Endodermal cell (in vitro differentiated cells): ENCODE results near the gene CABP1. TPM values are rescaled to one million over a fixed set of nuclear protein-coding genes. Genes with fewer than 3 reads are reported as not detected.

Experiments used
- DNase-seq: peaks from one replicate; pipeline ENCODE4 v3.0.0-alpha.2; 2017
- H3K27ac ChIP-seq: 2 replicates; pipeline ENCODE4 v1.5.1; 2013; ENCODE audit warnings: mild to moderate bottlenecking, low read depth, low read length, moderate library complexity
- H3K27me3 ChIP-seq: 2 replicates; pipeline ENCODE4 v1.6.1; 2013; ENCODE audit warnings: mild to moderate bottlenecking, low read length, moderate library complexity; ENCODE audit not compliant: insufficient read depth, control insufficient read depth, poor library complexity, severe bottlenecking
- H3K36me3 ChIP-seq: 2 replicates; pipeline ENCODE4 v1.7.0; 2013; ENCODE audit warnings: mild to moderate bottlenecking, low read length, moderate library complexity; ENCODE audit not compliant: control insufficient read depth, insufficient read depth
- H3K4me1 ChIP-seq: one replicate; pipeline ENCODE4 v1.7.0; 2013; ENCODE audit warnings: low read length; ENCODE audit not compliant: control insufficient read depth, insufficient read depth
- H3K4me3 ChIP-seq: 2 replicates; pipeline ENCODE4 v1.5.1; 2013; ENCODE audit warnings: mild to moderate bottlenecking, low read length, moderate library complexity
- H3K9ac ChIP-seq: 2 replicates; pipeline ENCODE4 v1.6.1; 2013; ENCODE audit warnings: mild to moderate bottlenecking, low read length, moderate library complexity; ENCODE audit not compliant: poor library complexity, severe bottlenecking; ENCODE audit errors: extremely low read depth
- H3K9me3 ChIP-seq: 2 replicates; pipeline ENCODE4 v1.6.1; 2013; ENCODE audit warnings: mild to moderate bottlenecking, low read length, moderate library complexity; ENCODE audit not compliant: control insufficient read depth
- H3K27ac Mint-ChIP-seq: 2 replicates; pipeline ENCODE4 v1.8.0; 2020; ENCODE audit warnings: mixed read lengths
- H3K27me3 Mint-ChIP-seq: 2 replicates; pipeline ENCODE4 v1.8.0; 2021; ENCODE audit warnings: mild to moderate bottlenecking, mixed read lengths; ENCODE audit not compliant: insufficient read depth
- H3K36me3 Mint-ChIP-seq: 2 replicates; pipeline ENCODE4 v1.8.0; 2020; ENCODE audit warnings: low read depth, mixed read lengths
- H3K4me1 Mint-ChIP-seq: 2 replicates; pipeline ENCODE4 v1.8.0; 2020; ENCODE audit warnings: mixed read lengths
- H3K4me3 Mint-ChIP-seq: 2 replicates; pipeline ENCODE4 v1.8.0; 2020; ENCODE audit warnings: mild to moderate bottlenecking, moderate library complexity, mixed read lengths
- H3K9me3 Mint-ChIP-seq: 2 replicates; pipeline ENCODE4 v1.8.0; 2020; ENCODE audit warnings: mild to moderate bottlenecking, mixed read lengths
- WGBS, 2 experiments: methylation state at CpG; one replicate each; pipeline versions ENCODE4 v1.1.5 to v1.1.7; 2013; ENCODE audit warnings: missing lambda C conversion rate in 2 of 2, mixed read lengths in 1 of 2; ENCODE audit not compliant: insufficient coverage in 1 of 2, insufficient read length in 1 of 2; 5-methylcytosine and 5-hydroxymethylcytosine counted together
- total RNA-seq, 2 donors: library from RNA; stranded (reverse); fragmentation: NEBNext Ultra II Directional in 1 of 2; extraction: Animal tissue kit (Norgen Biotek cat#: 25700) in 1 of 2; gene quantifications; 2 replicates in 1 of 2; 3 replicates in 1 of 2; pipeline ENCODE4 v1.2.1, GENCODE V29; 2021
- TF ChIP-seq, protein P1 (sequence below): fragments of 200-600 bp; sonication (generic); conservative IDR thresholded peaks from 2 replicates; pipeline ENCODE4 v1.5.0; 2021; ENCODE audit warnings: antibody characterized with exemption, mild to moderate bottlenecking

The CABP1 gene
- total RNA-seq, 2 donors from 2014 or later: 0.29 to 0.86 TPM

DNA sequence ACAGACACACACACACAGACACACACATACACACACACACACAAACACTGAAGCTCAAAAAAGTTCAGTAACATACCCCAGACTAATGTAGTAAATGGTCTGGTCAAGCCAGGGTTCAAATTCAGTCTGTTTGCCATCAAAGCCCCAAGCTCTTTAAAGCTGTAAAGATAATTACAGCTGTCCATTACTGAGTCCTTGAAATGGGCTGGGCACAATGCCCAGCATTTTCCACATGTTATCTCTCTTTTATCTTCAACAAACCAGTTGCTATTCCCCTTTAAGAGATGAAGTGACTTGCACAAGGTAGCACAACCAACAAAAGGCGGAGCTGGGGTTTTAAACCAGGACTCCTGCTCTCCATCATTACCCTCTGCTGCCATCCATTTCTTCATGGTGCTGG lies 62.2 kb downstream of the CABP1 start:
- no peak overlapping the region for H3K27ac Mint-ChIP-seq
- Histone ChIP-seq H3K9me3 (no peaks in the 10 kb centered on the region), H3K9ac (no peak overlapping the region), H3K27ac (no peak overlapping the region), H3K36me3 (peaks cover 71% of the 10 kb centered on the region), H3K4me1 (no peaks in the 10 kb centered on the region), H3K4me3 (no peak overlapping the region), H3K27me3 (no peaks in the 10 kb centered on the region)
- peaks cover 2% of the 10 kb centered on the region for H3K4me1 Mint-ChIP-seq
- TF ChIP-seq, protein P1, sequence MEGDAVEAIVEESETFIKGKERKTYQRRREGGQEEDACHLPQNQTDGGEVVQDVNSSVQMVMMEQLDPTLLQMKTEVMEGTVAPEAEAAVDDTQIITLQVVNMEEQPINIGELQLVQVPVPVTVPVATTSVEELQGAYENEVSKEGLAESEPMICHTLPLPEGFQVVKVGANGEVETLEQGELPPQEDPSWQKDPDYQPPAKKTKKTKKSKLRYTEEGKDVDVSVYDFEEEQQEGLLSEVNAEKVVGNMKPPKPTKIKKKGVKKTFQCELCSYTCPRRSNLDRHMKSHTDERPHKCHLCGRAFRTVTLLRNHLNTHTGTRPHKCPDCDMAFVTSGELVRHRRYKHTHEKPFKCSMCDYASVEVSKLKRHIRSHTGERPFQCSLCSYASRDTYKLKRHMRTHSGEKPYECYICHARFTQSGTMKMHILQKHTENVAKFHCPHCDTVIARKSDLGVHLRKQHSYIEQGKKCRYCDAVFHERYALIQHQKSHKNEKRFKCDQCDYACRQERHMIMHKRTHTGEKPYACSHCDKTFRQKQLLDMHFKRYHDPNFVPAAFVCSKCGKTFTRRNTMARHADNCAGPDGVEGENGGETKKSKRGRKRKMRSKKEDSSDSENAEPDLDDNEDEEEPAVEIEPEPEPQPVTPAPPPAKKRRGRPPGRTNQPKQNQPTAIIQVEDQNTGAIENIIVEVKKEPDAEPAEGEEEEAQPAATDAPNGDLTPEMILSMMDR: no peak
- DNase-seq: no peak
- 96 to 100% methylated on average over 1 of the region's 1 CpG for WGBS, 2 experiments
- no peaks in the 10 kb centered on the region for H3K27me3 Mint-ChIP-seq
- peaks cover 39% of the 10 kb centered on the region for H3K36me3 Mint-ChIP-seq
- no peaks in the 10 kb centered on the region for H3K9me3 Mint-ChIP-seq
- H3K4me3 Mint-ChIP-seq: no peak overlapping the region

DNA sequence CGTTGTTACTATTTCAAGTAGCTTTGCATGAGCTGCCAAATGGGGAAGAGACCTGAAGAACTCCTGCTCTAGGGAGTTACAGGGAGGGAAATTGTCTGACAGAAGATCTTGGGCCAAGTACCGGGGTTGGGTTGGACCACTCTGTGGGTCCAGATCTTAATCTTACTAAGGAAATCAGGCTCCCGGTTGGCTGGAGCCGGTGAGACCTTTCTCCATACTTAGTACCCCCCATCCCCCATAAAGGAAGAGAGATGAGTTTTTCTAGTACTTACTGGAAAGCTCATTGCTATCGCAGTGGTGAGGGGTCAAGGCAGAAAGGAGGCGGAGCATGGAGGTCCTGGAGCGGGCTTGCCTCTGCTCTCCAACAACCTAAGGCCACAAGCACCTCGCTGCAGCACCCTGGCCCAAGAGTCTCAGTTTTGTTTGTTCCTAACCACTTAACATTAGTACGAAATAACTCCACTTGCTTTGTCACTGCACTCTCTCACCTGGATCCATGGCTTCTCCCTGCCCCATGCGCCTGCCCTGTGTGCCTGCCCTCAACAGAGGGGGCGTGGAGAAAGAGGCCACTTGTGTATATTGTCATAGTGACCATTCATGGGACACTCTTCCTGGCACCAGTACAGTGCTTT lies 63.0 kb downstream of the CABP1 start:
- H3K4me3 Mint-ChIP-seq: no peak overlapping the region
- H3K4me3 ChIP-seq: no peak overlapping the region
- 72 to 80% methylated on average over 4 to 9 of the region's 11 CpGs for WGBS, 2 experiments
- TF ChIP-seq, protein P1: no peak
- no peaks in the 10 kb centered on the region for H3K9me3 Mint-ChIP-seq
- H3K27ac Mint-ChIP-seq: no peak overlapping the region
- peaks cover 63% of the 10 kb centered on the region for H3K36me3 ChIP-seq
- no peaks in the 10 kb centered on the region for H3K9me3 ChIP-seq
- H3K36me3 Mint-ChIP-seq: peaks cover 34% of the 10 kb centered on the region
- no peaks in the 10 kb centered on the region for H3K4me1 ChIP-seq
- H3K27me3 Mint-ChIP-seq: no peaks in the 10 kb centered on the region
- H3K4me1 Mint-ChIP-seq: peaks cover 2% of the 10 kb centered on the region
- no peaks in the 10 kb centered on the region for H3K27me3 ChIP-seq
- no peak overlapping the region for H3K27ac ChIP-seq
- DNase-seq: no peak
- no peak overlapping the region for H3K9ac ChIP-seq

DNA sequence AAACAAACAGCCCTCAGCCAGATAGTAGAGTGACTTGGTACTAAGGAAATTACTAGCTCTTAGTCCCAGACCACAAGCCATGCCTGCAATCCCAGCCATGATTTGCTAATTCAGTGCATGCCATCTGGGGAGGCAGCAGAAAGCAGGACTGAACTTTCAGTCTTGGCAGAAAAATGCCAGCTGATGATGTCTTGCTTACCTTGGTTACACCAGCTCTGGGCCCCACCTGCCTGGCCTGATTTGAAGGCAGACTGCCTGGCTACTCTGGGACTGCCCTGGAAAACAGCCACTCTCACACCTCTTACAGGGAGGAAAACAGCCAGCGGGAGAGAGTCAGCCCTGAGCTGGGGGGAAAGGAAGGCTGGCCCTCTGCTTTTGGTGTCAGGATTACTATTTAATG lies 65.2 kb downstream of the CABP1 start:
- H3K9me3 ChIP-seq: no peaks in the 10 kb centered on the region
- TF ChIP-seq, protein P1: no peak
- peaks cover 14% of the 10 kb centered on the region for H3K36me3 Mint-ChIP-seq
- H3K4me1 ChIP-seq: no peaks in the 10 kb centered on the region
- no peak overlapping the region for H3K9ac ChIP-seq
- no peak overlapping the region for H3K4me3 Mint-ChIP-seq
- no peak overlapping the region for H3K27ac ChIP-seq
- no peaks in the 10 kb centered on the region for H3K9me3 Mint-ChIP-seq
- WGBS, 2 experiments: 100% methylated on average over 1 of the region's 1 CpG; no CpG with 5 or more reads in 1 of the 2 experiments
- H3K27me3 Mint-ChIP-seq: no peaks in the 10 kb centered on the region
- H3K4me3 ChIP-seq: no peak overlapping the region
- H3K36me3 ChIP-seq: peaks cover 42% of the 10 kb centered on the region
- peak overlapping the region; percentile 44 for H3K27ac Mint-ChIP-seq
- DNase-seq: no peak
- H3K4me1 Mint-ChIP-seq: peaks cover 4% of the 10 kb centered on the region
- no peaks in the 10 kb centered on the region for H3K27me3 ChIP-seq
